GM21529 (cell line): ENCODE data around the gene PCSK6.

Experiments
- ATAC-seq: cut with Tn5 transposase; IDR thresholded peaks from one replicate; pipeline ENCODE4 v1.9.1; 2021; ENCODE audit not compliant: unreplicated experiment

Gene PCSK6

GRCh38 chr15:101332061-101332467, 157.4 kb downstream of the PCSK6 start:
- ATAC-seq = no peak

DNA sequence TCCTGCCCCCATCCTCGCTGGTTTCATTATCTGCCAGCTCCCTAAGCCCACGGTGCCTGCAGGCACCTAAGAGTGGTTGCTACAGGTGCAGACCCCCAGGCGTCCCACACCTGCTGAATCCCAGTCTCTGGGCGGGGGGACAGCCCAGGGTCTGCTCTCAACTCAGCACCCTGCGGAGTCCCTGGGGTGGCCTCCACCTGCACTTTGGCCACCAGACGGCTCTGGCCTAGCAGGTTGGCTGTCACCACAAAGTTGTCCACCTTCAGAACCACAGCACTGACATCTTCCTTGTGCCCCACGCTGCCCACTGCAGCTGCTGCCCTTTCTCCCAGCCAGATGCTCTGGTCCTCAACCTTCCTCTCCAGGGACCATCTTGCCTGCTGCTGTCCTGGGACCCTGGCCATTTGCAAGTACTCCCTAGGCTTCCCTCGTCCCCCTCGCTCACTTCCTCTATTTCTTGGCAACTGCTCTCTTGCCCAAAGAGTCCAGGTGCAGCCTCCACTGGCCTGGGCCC, 159.6 kb downstream of the PCSK6 start:
- ATAC-seq = no peak

DNA sequence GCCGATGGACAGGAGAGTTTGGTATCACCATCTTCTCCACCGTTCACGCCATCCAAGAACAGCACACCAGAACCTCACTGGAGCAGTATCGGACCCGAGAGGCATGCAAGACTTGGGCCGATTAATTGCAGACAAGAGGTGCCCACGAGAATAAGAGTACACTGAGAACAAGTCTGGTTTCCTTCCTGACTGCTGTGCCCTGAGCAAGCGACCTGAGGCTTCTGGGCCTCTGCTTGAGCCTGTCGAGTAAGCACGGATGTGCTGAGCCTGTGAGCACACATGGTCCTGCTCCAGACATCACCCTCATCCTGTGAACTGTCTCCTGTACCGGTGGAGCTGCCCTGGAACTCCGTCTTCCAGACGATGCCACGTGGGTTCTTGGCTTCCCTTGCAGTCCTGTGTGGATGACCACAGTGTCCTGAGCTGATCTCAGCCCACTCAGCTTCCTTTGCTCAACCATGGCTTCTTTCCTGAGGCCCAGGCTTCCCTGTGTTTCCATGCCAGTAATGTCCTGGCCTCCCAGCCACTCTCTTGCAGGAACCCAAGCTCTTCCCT, 160.1 kb downstream of the PCSK6 start:
- no peak for ATAC-seq

GRCh38 chr15:101328001-101328400, 161.5 kb downstream of the PCSK6 start:
- ATAC-seq = no peak

- no peak for ATAC-seq
Observed at GRCh38 chr15:101327147-101327740, 162.3 kb downstream of the PCSK6 start.

GRCh38 chr15:101326462-101327146, 162.9 kb downstream of the PCSK6 start:
- no peak for ATAC-seq

DNA sequence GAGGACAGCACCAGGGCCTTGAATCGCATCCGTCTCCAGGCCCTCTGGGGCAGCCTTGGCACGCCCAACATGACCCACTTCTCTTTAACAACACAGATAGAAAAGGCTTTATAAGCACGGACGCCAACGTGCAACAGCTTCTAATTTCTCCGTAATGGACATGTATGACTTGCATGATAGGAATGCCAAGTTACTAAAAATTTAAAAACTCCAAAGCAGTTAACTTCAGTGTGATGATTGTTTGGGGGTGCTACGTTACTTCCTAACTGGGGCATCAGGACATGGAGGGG, 163.5 kb downstream of the PCSK6 start:
- no peak for ATAC-seq

GRCh38 chr15:101325263-101326025, 164.1 kb downstream of the PCSK6 start:
- no peak for ATAC-seq

- no peak for ATAC-seq
Observed at GRCh38 chr15:101324524-101325177, 164.9 kb downstream of the PCSK6 start.

- ATAC-seq = no peak
Observed at GRCh38 chr15:101323793-101324523, 165.5 kb downstream of the PCSK6 start.

DNA sequence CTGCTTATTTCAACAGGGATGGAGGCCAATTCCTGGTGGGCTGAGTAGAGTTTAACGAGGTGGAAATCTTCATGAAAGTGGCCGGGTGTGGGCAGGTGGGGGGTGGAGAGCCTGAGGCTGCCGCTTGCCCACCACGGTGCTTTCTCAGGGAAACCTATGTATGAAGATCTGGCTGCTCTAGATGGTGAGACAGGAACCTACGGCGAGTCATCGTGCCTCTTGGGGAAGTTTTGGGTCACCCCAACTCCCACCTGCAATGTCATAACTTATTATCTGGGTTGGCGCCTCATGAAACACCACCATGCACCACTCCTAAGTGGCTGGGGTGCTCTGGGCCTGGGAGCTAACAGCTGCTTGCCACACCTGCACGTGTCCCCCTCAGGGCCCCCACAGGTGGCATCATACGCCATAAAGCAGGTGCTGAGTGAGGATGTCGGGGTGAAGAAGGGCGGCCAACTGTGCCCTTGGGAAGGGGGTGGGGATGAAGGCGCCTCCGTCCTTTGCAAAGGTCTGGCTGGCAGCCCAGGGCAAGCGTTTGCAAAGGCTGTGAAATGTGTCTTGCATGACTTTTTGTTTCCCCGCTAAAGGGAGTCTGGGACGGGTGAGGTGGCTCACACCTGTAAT, 166.5 kb downstream of the PCSK6 start:
- ATAC-seq = no peak

- no peak for ATAC-seq
Observed at GRCh38 chr15:101322016-101322695, 167.4 kb downstream of the PCSK6 start.

DNA sequence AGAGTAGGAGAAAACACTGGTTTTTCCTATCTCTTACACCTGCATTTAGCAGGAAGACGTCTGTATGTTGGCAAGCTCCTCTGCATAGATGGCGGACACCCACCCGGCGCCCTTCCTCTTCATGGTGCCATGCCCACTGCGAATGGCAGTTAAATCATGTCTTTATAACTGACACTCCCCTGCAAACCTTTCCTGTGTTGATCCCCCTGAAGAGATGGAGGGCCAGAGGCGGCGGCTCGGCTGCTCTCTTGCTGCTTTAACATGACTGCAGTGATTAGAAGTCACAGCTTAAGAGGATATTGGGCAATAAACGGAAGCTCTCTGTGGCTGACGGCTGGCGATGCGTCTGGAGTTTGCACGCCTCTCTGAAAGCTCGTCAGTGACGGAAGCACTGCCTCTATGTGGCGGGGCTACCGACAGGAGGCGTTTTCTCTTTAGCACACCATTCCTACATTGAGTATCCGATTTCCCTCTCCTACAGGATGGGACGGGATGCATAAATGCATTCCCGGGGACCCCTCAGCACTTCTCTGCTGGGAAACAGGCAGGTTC, 168.9 kb downstream of the PCSK6 start:
- ATAC-seq = no peak

DNA sequence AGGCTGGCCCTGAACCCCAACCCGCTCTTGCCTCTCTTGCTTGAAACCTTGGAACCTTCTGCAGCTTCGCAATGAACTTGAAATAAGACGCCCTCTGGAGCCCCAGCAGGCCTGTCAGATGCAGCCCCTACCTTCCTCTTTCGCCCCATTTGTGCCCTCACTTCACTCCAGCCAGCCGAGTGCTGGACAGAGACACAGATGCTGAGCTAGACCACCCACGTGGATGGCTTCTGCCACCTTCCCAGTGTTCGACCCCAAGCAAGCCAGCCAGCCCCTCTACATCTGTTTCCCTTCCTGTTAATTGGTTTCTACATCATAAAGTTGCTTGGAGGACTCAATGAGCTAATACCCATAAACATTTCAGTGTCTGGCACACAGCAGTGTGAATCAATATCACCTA, 170.7 kb downstream of the PCSK6 start:
- no peak for ATAC-seq

GRCh38 chr15:101318147-101318819, 171.2 kb downstream of the PCSK6 start:
- no peak for ATAC-seq

- ATAC-seq = no peak
Observed at GRCh38 chr15:101317336-101317872, 172.1 kb downstream of the PCSK6 start.

GRCh38 chr15:101316529-101316928, 173.0 kb downstream of the PCSK6 start:
- no peak for ATAC-seq

- ATAC-seq = no peak
Observed at GRCh38 chr15:101315736-101316135, 173.8 kb downstream of the PCSK6 start.
